Activated naive CD8-positive, alpha-beta T cell treated with anti-CD3 and anti-CD28 coated beads, Interleukin-2, amount 10 ng/mL, durations not matched to agents 7 days and 5 days (primary cell): Measurements from ENCODE around the gene ZFAND3. TPM values are rescaled to one million over a fixed set of nuclear protein-coding genes. Genes with fewer than 3 reads are reported as not detected.

ENCODE experiments used
- ATAC-seq: fragments of 150-1000 bp; cut with Tn5 transposase; one replicate; pipeline ENCODE4 v1.10.0; 2021; ENCODE audit warnings: low read depth, moderate library complexity
- POLR2A ChIA-PET: fragments of 350-600 bp; sonication (Branson Sonifier 250); formaldehyde crosslinking; loops from one replicate; lab custom pipeline; 2021; ENCODE audit warnings: antibody characterized with exemption; lab: Charles Lee
- DNase-seq: peaks from one replicate; pipeline ENCODE4 v3.0.0; 2021
- H3K27ac Mint-ChIP-seq: one replicate; pipeline ENCODE4 v1.8.0; 2022; ENCODE audit warnings: mild to moderate bottlenecking, mixed read lengths
- H3K27me3 Mint-ChIP-seq: one replicate; pipeline ENCODE4 v1.8.0; 2022; ENCODE audit warnings: mild to moderate bottlenecking, moderate library complexity, mixed read lengths
- H3K36me3 Mint-ChIP-seq: one replicate; pipeline ENCODE4 v1.8.0; 2021; ENCODE audit warnings: mild to moderate bottlenecking, mixed read lengths
- H3K4me1 Mint-ChIP-seq: one replicate; pipeline ENCODE4 v1.8.0; 2021; ENCODE audit warnings: mixed read lengths
- H3K4me3 Mint-ChIP-seq: one replicate; pipeline ENCODE4 v1.8.0; 2022; ENCODE audit warnings: mild to moderate bottlenecking, moderate library complexity, mixed read lengths
- H3K9me3 Mint-ChIP-seq: one replicate; pipeline ENCODE4 v1.8.0; 2021; ENCODE audit warnings: mixed read lengths
- total RNA-seq, 2 experiments: library from RNA; stranded (reverse); gene quantifications; one replicate each; pipeline ENCODE4 v1.2.3, GENCODE V29; 2021

The ZFAND3 gene
- total RNA-seq, 2 experiments from 2014 or later: 35.7 to 36.3 TPM

- H3K36me3 Mint-ChIP-seq: peaks cover 4% of the 10 kb centered on the region
- H3K4me3 Mint-ChIP-seq: no peak overlapping the region
- no peak for ATAC-seq
- peaks cover 13% of the 10 kb centered on the region for H3K4me1 Mint-ChIP-seq
- POLR2A ChIA-PET: no interaction called here
- H3K27me3 Mint-ChIP-seq: no peaks in the 10 kb centered on the region
- DNase-seq: no peak
- no peaks in the 10 kb centered on the region for H3K9me3 Mint-ChIP-seq
- H3K27ac Mint-ChIP-seq: no peak overlapping the region
Measured at GRCh38 chr6:37850260-37850659, 30.7 kb downstream of the ZFAND3 start.

- Mint-ChIP-seq H3K36me3 (peaks cover 4% of the 10 kb centered on the region), H3K4me3 (no peak overlapping the region), H3K27ac (no peak overlapping the region), H3K27me3 (no peaks in the 10 kb centered on the region), H3K9me3 (no peaks in the 10 kb centered on the region), H3K4me1 (peaks cover 15% of the 10 kb centered on the region)
- POLR2A ChIA-PET: no interaction called here
- DNase-seq: no peak
- ATAC-seq: no peak
Measured at GRCh38 chr6:37850728-37851285, 31.3 kb downstream of the ZFAND3 start.

GRCh38 chr6:37851997-37852524, 32.5 kb downstream of the ZFAND3 start:
- Mint-ChIP-seq H3K9me3 (no peaks in the 10 kb centered on the region), H3K4me1 (peaks cover 15% of the 10 kb centered on the region), H3K27ac (no peak overlapping the region), H3K27me3 (no peaks in the 10 kb centered on the region), H3K36me3 (peaks cover 8% of the 10 kb centered on the region), H3K4me3 (no peak overlapping the region)
- POLR2A ChIA-PET: no interaction called here
- ATAC-seq (no peak), DNase-seq (no peak)

GRCh38 chr6:37856285-37856684, 36.8 kb downstream of the ZFAND3 start:
- POLR2A ChIA-PET: interaction anchor here (0.7 kb wide), 1 partner anchor 115 kb away, joined by 3 read pairs; no protein-coding TSS in a partner anchor
- peaks cover 18% of the 10 kb centered on the region for H3K4me1 Mint-ChIP-seq

GRCh38 chr6:37858363-37858762, 38.8 kb downstream of the ZFAND3 start:
- Mint-ChIP-seq H3K4me1 (peaks cover 15% of the 10 kb centered on the region), H3K27ac (no peak overlapping the region), H3K36me3 (peaks cover 12% of the 10 kb centered on the region), H3K27me3 (no peaks in the 10 kb centered on the region), H3K4me3 (no peak overlapping the region), H3K9me3 (no peaks in the 10 kb centered on the region)
- DNase-seq: no peak
- no peak for ATAC-seq
- POLR2A ChIA-PET: no interaction called here

More at GRCh38 chr6:37856285-37856684, 36.8 kb downstream of the ZFAND3 start:
- H3K9me3 Mint-ChIP-seq: no peaks in the 10 kb centered on the region
- H3K36me3 Mint-ChIP-seq: peaks cover 8% of the 10 kb centered on the region
- ATAC-seq: no peak
- H3K27ac Mint-ChIP-seq: no peak overlapping the region
- no peak overlapping the region for H3K4me3 Mint-ChIP-seq
- no peak for DNase-seq
- no peaks in the 10 kb centered on the region for H3K27me3 Mint-ChIP-seq

GRCh38 chr6:37860226-37860839, 40.8 kb downstream of the ZFAND3 start:
- DNase-seq (no peak), ATAC-seq (no peak)
- Mint-ChIP-seq H3K9me3 (no peaks in the 10 kb centered on the region), H3K4me3 (no peak overlapping the region), H3K36me3 (peaks cover 19% of the 10 kb centered on the region), H3K27me3 (no peaks in the 10 kb centered on the region), H3K4me1 (peaks cover 19% of the 10 kb centered on the region), H3K27ac (no peak overlapping the region)
- POLR2A ChIA-PET: interaction anchor here (0.7 kb wide), 1 partner anchor 900 kb away, joined by 5 read pairs; no protein-coding TSS in a partner anchor

GRCh38 chr6:37861452-37861851, 41.9 kb downstream of the ZFAND3 start:
- Mint-ChIP-seq H3K36me3 (peaks cover 18% of the 10 kb centered on the region), H3K27ac (no peak overlapping the region), H3K4me3 (no peak overlapping the region), H3K9me3 (no peaks in the 10 kb centered on the region), H3K4me1 (peaks cover 22% of the 10 kb centered on the region), H3K27me3 (no peaks in the 10 kb centered on the region)
- POLR2A ChIA-PET: no interaction called here
- no peak for DNase-seq
- ATAC-seq: no peak

- H3K36me3 Mint-ChIP-seq: peaks cover 22% of the 10 kb centered on the region
- no peaks in the 10 kb centered on the region for H3K9me3 Mint-ChIP-seq
- H3K27me3 Mint-ChIP-seq: no peaks in the 10 kb centered on the region
- POLR2A ChIA-PET: no interaction called here
- H3K27ac Mint-ChIP-seq: no peak overlapping the region
- no peak overlapping the region for H3K4me3 Mint-ChIP-seq
- H3K4me1 Mint-ChIP-seq: peaks cover 26% of the 10 kb centered on the region
- DNase-seq (no peak), ATAC-seq (no peak)
Measured at GRCh38 chr6:37862430-37862829, 42.9 kb downstream of the ZFAND3 start.

GRCh38 chr6:37862992-37863391, 43.5 kb downstream of the ZFAND3 start:
- DNase-seq (no peak), ATAC-seq (no peak)
- no peak overlapping the region for H3K4me3 Mint-ChIP-seq
- no peaks in the 10 kb centered on the region for H3K27me3 Mint-ChIP-seq
- no peaks in the 10 kb centered on the region for H3K9me3 Mint-ChIP-seq
- peaks cover 25% of the 10 kb centered on the region for H3K4me1 Mint-ChIP-seq
- POLR2A ChIA-PET: no interaction called here
- peaks cover 23% of the 10 kb centered on the region for H3K36me3 Mint-ChIP-seq
- H3K27ac Mint-ChIP-seq: no peak overlapping the region

- H3K36me3 Mint-ChIP-seq: peaks cover 29% of the 10 kb centered on the region
- ATAC-seq (no peak), DNase-seq (no peak)
- no peak overlapping the region for H3K27ac Mint-ChIP-seq
- no peaks in the 10 kb centered on the region for H3K27me3 Mint-ChIP-seq
- no peak overlapping the region for H3K4me3 Mint-ChIP-seq
- POLR2A ChIA-PET: no interaction called here
- no peaks in the 10 kb centered on the region for H3K9me3 Mint-ChIP-seq
- peaks cover 32% of the 10 kb centered on the region for H3K4me1 Mint-ChIP-seq
Measured at GRCh38 chr6:37864250-37864649, 44.7 kb downstream of the ZFAND3 start.

- no peaks in the 10 kb centered on the region for H3K27me3 Mint-ChIP-seq
- H3K4me3 Mint-ChIP-seq: no peak overlapping the region
- POLR2A ChIA-PET: no interaction called here
- ATAC-seq: no peak
- DNase-seq: no peak
- H3K36me3 Mint-ChIP-seq: peaks cover 33% of the 10 kb centered on the region
- no peak overlapping the region for H3K27ac Mint-ChIP-seq
- H3K4me1 Mint-ChIP-seq: peaks cover 30% of the 10 kb centered on the region
- H3K9me3 Mint-ChIP-seq: no peaks in the 10 kb centered on the region
Measured at GRCh38 chr6:37865504-37865903, 46.0 kb downstream of the ZFAND3 start.

- H3K36me3 Mint-ChIP-seq: peaks cover 41% of the 10 kb centered on the region
- H3K4me1 Mint-ChIP-seq: peaks cover 27% of the 10 kb centered on the region
- ATAC-seq: peak; percentile 22
- no peaks in the 10 kb centered on the region for H3K27me3 Mint-ChIP-seq
- DNase-seq: no peak
- H3K4me3 Mint-ChIP-seq: no peak overlapping the region
- POLR2A ChIA-PET: interaction anchor here (0.5 kb wide), 1 partner anchor 289 kb away, joined by 4 read pairs; no protein-coding TSS in a partner anchor
- H3K27ac Mint-ChIP-seq: no peak overlapping the region
- H3K9me3 Mint-ChIP-seq: peaks cover 8% of the 10 kb centered on the region
Measured at GRCh38 chr6:37866590-37867507, 47.3 kb downstream of the ZFAND3 start.

- H3K4me1 Mint-ChIP-seq: peaks cover 27% of the 10 kb centered on the region
- POLR2A ChIA-PET: no interaction called here
- H3K36me3 Mint-ChIP-seq: peaks cover 44% of the 10 kb centered on the region
- ATAC-seq: no peak
- peaks cover 13% of the 10 kb centered on the region for H3K9me3 Mint-ChIP-seq
- H3K27ac Mint-ChIP-seq: no peak overlapping the region
- H3K4me3 Mint-ChIP-seq: no peak overlapping the region
- no peak for DNase-seq
- H3K27me3 Mint-ChIP-seq: no peaks in the 10 kb centered on the region
Measured at GRCh38 chr6:37867756-37868446, 48.4 kb downstream of the ZFAND3 start.
